ENCODE data around the gene ACVR1C.
"Not testable (repeated sequence)": the region's sequence is repeated elsewhere in the genome, so short reads cannot be mapped to it uniquely, and the experiment has no call there.

Gene ACVR1C

GRCh38 chr2:157572725-157573124, 55.9 kb downstream of the ACVR1C start:
- peak; percentile 20 for DNase-seq (ENCODE audit: low spot score)

GRCh38 chr2:157566623-157567022, 62.0 kb downstream of the ACVR1C start:
- not testable (repeated sequence) for DNase-seq (ENCODE audit: low spot score)

GRCh38 chr2:157566113-157566512, 62.6 kb downstream of the ACVR1C start:
- not testable (repeated sequence) for DNase-seq (ENCODE audit: low spot score)

GRCh38 chr2:157565550-157565949, 63.1 kb downstream of the ACVR1C start:
- DNase-seq (ENCODE audit: low spot score) = no peak

GRCh38 chr2:157559890-157560289, 68.8 kb downstream of the ACVR1C start:
- no peak for DNase-seq (ENCODE audit: low spot score)

- DNase-seq (ENCODE audit: low spot score) = no peak
Measured at GRCh38 chr2:157559461-157559860, 69.2 kb downstream of the ACVR1C start.

- DNase-seq (ENCODE audit: low spot score) = no peak
Measured at GRCh38 chr2:157559061-157559460, 69.6 kb downstream of the ACVR1C start.

- DNase-seq (ENCODE audit: low spot score) = no peak
Measured at GRCh38 chr2:157557770-157558169, 70.9 kb downstream of the ACVR1C start.

- no peak for DNase-seq (ENCODE audit: low spot score)
Measured at GRCh38 chr2:157540102-157540501, 88.6 kb downstream of the ACVR1C start.

GRCh38 chr2:157538064-157538463, 90.6 kb downstream of the ACVR1C start:
- no peak for DNase-seq (ENCODE audit: low spot score)

GRCh38 chr2:157536815-157537214, 91.8 kb downstream of the ACVR1C start:
- no peak for DNase-seq (ENCODE audit: low spot score)

- DNase-seq (ENCODE audit: low spot score) = no peak
Measured at GRCh38 chr2:157528963-157529751, 99.5 kb downstream of the ACVR1C start.

- DNase-seq (ENCODE audit: low spot score) = no peak
Measured at GRCh38 chr2:157526070-157526469, 102.6 kb downstream of the ACVR1C start.

- no peak for DNase-seq (ENCODE audit: low spot score)
Measured at GRCh38 chr2:157523270-157524247, 105.1 kb downstream of the ACVR1C start.

GRCh38 chr2:157514966-157515365, 113.7 kb downstream of the ACVR1C start:
- not testable (repeated sequence) for DNase-seq (ENCODE audit: low spot score)

GRCh38 chr2:157509744-157510143, 118.9 kb downstream of the ACVR1C start:
- DNase-seq (ENCODE audit: low spot score) = no peak

- DNase-seq (ENCODE audit: low spot score) = no peak
Measured at GRCh38 chr2:157508676-157509075, 120.0 kb downstream of the ACVR1C start.

- no peak for DNase-seq (ENCODE audit: low spot score)
Measured at GRCh38 chr2:157506586-157506985, 122.1 kb downstream of the ACVR1C start.

GRCh38 chr2:157504623-157505022, 124.0 kb downstream of the ACVR1C start:
- DNase-seq (ENCODE audit: low spot score) = no peak

GRCh38 chr2:157501026-157501425, 127.6 kb downstream of the ACVR1C start:
- DNase-seq (ENCODE audit: low spot score) = no peak

- DNase-seq (ENCODE audit: low spot score) = no peak
Measured at GRCh38 chr2:157500334-157500733, 128.3 kb downstream of the ACVR1C start.

- DNase-seq (ENCODE audit: low spot score) = no peak
Measured at GRCh38 chr2:157498483-157498882, 130.2 kb downstream of the ACVR1C start.
